Measurements from ENCODE around the gene RIMS1.

The RIMS1 gene

DNA sequence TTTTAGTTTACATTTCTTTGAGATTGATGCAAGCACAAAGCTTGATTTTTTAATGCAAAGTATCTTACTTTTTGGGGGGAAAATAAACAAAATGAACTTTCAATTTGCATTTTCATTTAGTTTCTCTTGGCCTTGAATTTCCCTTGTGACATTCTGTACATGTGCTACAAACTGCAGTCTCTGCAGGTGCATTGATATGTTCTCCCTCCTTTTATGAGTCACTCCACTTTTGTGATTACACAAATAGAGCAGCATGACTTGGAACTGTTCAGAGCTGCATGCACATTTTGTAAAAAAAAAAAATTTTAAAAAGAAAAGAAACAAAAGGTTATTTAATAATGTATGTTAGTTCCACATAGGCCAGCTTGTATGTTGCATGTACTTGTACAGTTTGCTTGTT lies 515.5 kb downstream of the RIMS1 start:
- TF ChIP-seq, protein P1, sequence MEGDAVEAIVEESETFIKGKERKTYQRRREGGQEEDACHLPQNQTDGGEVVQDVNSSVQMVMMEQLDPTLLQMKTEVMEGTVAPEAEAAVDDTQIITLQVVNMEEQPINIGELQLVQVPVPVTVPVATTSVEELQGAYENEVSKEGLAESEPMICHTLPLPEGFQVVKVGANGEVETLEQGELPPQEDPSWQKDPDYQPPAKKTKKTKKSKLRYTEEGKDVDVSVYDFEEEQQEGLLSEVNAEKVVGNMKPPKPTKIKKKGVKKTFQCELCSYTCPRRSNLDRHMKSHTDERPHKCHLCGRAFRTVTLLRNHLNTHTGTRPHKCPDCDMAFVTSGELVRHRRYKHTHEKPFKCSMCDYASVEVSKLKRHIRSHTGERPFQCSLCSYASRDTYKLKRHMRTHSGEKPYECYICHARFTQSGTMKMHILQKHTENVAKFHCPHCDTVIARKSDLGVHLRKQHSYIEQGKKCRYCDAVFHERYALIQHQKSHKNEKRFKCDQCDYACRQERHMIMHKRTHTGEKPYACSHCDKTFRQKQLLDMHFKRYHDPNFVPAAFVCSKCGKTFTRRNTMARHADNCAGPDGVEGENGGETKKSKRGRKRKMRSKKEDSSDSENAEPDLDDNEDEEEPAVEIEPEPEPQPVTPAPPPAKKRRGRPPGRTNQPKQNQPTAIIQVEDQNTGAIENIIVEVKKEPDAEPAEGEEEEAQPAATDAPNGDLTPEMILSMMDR (IDR thresholded peaks at IDR 0.05; ENCODE audit: borderline replicate concordance, control extremely low read depth, extremely low read depth, insufficient read depth, missing control alignments) = no peak
- no peak for DNase-seq (ENCODE audit: low spot score)
- in situ Hi-C loops (cut with MboI; ENCODE audit: low sequenced_read_pairs, unreplicated experiment) = loop anchor here (25.0 kb wide), 1 partner anchor 935 kb away; no protein-coding TSS in a partner anchor

DNA sequence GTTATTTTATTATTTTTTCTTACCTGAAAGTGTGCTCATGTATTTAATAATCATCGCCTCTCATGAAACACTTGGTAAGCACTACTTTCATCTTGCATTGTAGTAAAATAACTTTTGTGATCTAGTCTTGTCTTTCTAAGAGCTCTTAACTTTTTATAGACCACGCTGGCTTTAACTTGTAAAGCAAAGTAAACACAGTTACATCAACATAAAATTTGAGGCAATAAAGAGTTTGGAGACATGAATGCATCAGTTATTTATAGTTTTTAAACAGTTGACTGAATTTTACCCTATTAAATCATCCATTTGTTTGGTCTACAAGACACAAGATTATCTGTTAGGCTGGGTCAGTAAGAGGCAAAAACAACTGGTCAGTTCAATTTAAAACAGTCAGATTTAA lies 517.1 kb downstream of the RIMS1 start:
- no peak for DNase-seq (ENCODE audit: low spot score)
- in situ Hi-C loops (cut with MboI; ENCODE audit: low sequenced_read_pairs, unreplicated experiment) = loop anchor here (25.0 kb wide), 1 partner anchor 934 kb away; no protein-coding TSS in a partner anchor
- TF ChIP-seq, protein P1 (IDR thresholded peaks at IDR 0.05; ENCODE audit: borderline replicate concordance, control extremely low read depth, extremely low read depth, insufficient read depth, missing control alignments) = no peak

DNA sequence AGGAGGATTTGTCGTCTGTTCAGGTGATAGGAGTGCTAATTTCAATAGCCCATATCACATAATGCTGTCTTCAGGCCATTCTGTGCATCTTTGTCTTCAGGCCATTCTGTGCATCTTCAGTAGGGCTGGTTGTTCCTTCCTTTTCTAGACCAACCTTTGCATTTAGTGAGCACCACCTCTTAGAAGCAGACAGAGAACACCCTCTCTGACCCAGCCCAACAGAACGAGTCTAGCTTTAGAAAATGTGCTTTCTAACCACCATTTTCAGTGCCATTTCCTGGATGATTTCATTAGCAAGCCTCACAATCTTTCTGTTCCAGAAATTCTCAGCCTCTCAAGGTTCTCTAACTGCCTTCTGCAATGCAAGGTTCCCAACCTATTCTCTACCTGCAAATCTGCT lies 520.2 kb downstream of the RIMS1 start:
- TF ChIP-seq, protein P1 (IDR thresholded peaks at IDR 0.05; ENCODE audit: borderline replicate concordance, control extremely low read depth, extremely low read depth, insufficient read depth, missing control alignments) = no peak
- no peak for DNase-seq (ENCODE audit: low spot score)
- in situ Hi-C loops (cut with MboI; ENCODE audit: low sequenced_read_pairs, unreplicated experiment) = loop anchor here (25.0 kb wide), 1 partner anchor 931 kb away; no protein-coding TSS in a partner anchor

DNA sequence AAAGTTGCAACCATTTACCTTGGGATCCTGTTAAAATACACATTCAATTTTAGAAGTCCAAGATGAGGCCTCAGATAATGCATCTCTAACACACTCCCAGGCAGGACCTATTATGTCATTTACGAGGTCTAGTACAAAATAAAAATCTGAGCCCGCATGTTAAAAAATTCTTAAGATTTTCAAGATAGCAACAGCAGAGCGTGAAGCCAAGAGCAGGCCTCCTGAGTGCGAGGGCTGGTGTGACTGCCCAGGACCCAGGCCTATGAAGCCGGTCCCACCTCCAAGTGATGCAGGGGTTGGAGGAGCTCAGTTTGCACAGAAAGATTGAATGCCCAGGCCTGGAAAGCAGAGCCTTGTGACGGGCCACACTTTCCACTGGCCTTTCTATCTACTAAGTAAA lies 524.4 kb downstream of the RIMS1 start:
- in situ Hi-C loops (cut with MboI; ENCODE audit: low sequenced_read_pairs, unreplicated experiment) = loop anchor here (10.0 to 25.0 kb wide), 2 partner anchors 764 to 927 kb away; no protein-coding TSS in a partner anchor
- DNase-seq (ENCODE audit: low spot score) = no peak
- TF ChIP-seq, protein P1 (IDR thresholded peaks at IDR 0.05; ENCODE audit: borderline replicate concordance, control extremely low read depth, extremely low read depth, insufficient read depth, missing control alignments) = no peak

DNA sequence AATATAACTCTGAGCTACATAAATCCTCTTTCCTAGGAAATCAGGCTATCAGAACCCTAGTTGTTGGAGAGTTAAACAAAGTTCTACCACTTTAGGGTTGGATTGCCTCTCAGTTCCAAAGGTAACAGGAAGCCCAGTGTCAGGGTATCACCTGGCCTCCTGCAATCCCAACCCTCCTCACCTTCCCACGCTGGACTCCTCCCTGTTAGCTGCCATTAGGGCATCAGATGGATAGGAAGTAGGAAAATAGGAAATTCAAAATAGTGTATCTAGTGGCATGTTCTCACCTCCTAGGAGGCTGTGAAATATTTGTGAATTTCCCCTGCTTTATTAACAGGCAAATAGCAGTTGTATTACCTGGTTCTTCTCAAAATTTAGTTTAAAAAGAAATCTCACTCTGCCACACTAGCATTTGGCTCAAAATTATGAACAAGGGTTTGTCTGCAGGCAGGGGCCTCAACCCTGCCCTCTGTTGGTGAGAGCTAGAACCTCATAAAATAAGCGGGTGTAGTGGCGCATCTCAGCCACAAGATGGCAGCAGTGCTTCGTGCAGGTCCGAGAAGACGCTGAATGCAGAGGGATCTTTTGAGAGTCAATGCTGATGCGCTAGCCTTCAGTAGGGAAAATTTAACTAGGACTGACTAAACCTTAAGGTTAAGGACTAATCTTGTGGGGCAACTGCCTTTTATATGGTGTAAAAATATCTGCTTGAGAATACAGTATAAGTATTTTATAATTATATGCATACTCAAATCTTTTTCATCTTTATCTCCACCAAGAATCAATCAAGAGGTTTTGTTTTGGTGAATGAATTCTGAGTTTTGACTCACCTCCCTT lies 525.7 kb downstream of the RIMS1 start:
- DNase-seq (ENCODE audit: low spot score) = peak; percentile 74
- in situ Hi-C loops (cut with MboI; ENCODE audit: low sequenced_read_pairs, unreplicated experiment) = loop anchor here (10.0 to 25.0 kb wide), 2 partner anchors 763 to 925 kb away; no protein-coding TSS in a partner anchor
- TF ChIP-seq, protein P1 (IDR thresholded peaks at IDR 0.05; ENCODE audit: borderline replicate concordance, control extremely low read depth, extremely low read depth, insufficient read depth, missing control alignments) = peak; percentile 100

DNA sequence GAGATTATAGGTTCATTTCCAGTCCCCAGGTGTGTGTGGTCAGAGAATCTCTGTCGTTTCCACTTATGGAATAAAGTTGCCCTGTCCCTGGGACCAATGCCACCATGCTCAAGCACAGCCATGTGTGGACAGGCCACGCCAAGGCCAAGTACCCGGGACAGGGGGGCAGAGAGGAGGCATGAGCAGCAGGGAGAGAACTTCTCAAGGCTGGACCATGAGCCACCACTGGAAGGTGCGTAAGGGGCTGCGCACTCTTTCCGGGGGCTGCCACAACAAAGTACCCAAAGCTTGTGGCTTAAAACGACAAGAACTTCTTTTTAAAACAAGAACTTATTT lies 526.3 kb downstream of the RIMS1 start:
- TF ChIP-seq, protein P1 (IDR thresholded peaks at IDR 0.05; ENCODE audit: borderline replicate concordance, control extremely low read depth, extremely low read depth, insufficient read depth, missing control alignments) = no peak
- DNase-seq (ENCODE audit: low spot score) = no peak
- in situ Hi-C loops (cut with MboI; ENCODE audit: low sequenced_read_pairs, unreplicated experiment) = loop anchor here (10.0 to 25.0 kb wide), 2 partner anchors 762 to 925 kb away; no protein-coding TSS in a partner anchor

All from GM13976 (cell line).